Activated naive CD8-positive, alpha-beta T cell (primary cell): ENCODE measurements around the gene SPRY2.
"Not testable (repeated sequence)": the region's sequence is repeated elsewhere in the genome, so short reads cannot be mapped to it uniquely, and the experiment has no call there.

ENCODE experiments used
- H3K27ac Mint-ChIP-seq: one replicate; pipeline ENCODE4 v1.8.0; 2021; ENCODE audit warnings: mixed read lengths
- H3K27me3 Mint-ChIP-seq: one replicate; pipeline ENCODE4 v1.8.0; 2021; ENCODE audit warnings: mixed read lengths
- H3K36me3 Mint-ChIP-seq: one replicate; pipeline ENCODE4 v1.8.0; 2021; ENCODE audit warnings: mixed read lengths
- H3K4me1 Mint-ChIP-seq: one replicate; pipeline ENCODE4 v1.8.0; 2021; ENCODE audit warnings: low read depth, mixed read lengths
- H3K4me3 Mint-ChIP-seq: one replicate; pipeline ENCODE4 v1.8.0; 2021; ENCODE audit warnings: mild to moderate bottlenecking, mixed read lengths
- H3K9me3 Mint-ChIP-seq: one replicate; pipeline ENCODE4 v1.8.0; 2021; ENCODE audit warnings: low read depth, mixed read lengths

The SPRY2 gene

DNA sequence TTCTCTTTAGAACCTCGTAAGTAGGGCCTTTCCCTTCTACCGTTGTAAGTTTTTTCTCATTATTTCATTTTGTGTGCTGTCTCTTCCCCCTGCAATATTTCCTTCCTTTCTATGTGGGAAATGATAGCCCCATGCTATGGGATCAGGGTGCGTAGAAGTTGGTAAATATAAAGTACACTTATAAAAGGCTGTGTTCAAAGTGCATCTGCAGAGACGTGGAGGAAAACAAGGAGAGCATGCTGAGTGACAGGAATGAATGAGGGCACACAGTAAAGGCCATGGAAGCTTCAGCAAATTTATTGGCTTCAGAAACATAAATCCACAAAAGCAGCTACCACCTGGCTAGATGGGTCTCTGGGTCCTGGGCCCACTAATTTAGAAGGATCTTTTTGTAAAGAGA lies 21.6 kb upstream of the SPRY2 start:
- Mint-ChIP-seq H3K27ac (no peak overlapping the region), H3K9me3 (no peaks in the 10 kb centered on the region), H3K27me3 (no peaks in the 10 kb centered on the region), H3K4me3 (no peak overlapping the region), H3K36me3 (no peaks in the 10 kb centered on the region), H3K4me1 (no peaks in the 10 kb centered on the region)

DNA sequence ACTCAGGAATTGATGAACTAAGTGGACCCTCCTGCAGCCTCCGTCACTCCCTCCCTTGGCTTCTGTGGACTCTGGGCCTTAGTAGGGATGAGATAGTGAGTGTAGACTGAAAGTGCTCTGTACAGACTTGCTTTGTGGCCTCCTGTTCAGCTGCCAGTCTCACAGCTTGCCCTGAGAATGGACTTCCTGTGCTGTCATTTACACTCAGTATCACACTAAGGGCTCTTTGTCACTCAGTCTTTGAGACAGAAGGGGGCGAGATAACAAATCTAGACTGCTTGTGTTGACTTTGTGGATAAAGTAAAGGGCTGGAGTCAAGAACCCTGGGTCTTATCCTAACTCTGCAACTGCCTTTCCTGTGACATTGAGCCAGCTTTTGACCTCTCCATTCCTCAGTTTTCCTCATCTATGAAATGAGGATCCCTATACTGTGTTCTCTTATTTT lies 21.0 kb upstream of the SPRY2 start:
- H3K27ac Mint-ChIP-seq: no peak overlapping the region
- no peak overlapping the region for H3K4me3 Mint-ChIP-seq

DNA sequence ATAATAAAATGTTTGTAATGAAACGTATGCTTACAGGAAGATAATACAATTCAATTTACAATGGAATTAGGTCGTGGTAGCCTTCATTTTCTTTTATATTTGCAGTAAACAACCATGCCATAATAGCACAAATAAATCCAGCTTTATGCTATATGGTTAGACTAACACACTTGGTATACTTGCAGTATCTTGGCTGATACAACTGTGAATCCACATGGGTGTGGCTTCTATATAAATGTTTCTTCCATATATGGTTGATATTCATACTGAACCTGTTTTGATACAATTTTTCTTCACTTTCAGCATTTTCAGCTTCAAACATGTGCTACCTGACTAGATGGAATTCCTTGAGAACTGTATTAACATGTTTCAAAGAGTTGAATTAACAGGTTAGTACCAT lies 20.4 kb upstream of the SPRY2 start:
- Mint-ChIP-seq H3K27ac (no peak overlapping the region), H3K9me3 (no peaks in the 10 kb centered on the region), H3K4me1 (no peaks in the 10 kb centered on the region), H3K4me3 (no peak overlapping the region), H3K27me3 (peaks cover 1% of the 10 kb centered on the region), H3K36me3 (no peaks in the 10 kb centered on the region)

More for the DNA sequence above, 21.0 kb upstream of the SPRY2 start:
- no peaks in the 10 kb centered on the region for H3K9me3 Mint-ChIP-seq
- H3K36me3 Mint-ChIP-seq: no peaks in the 10 kb centered on the region
- H3K27me3 Mint-ChIP-seq: no peaks in the 10 kb centered on the region
- H3K4me1 Mint-ChIP-seq: no peaks in the 10 kb centered on the region

DNA sequence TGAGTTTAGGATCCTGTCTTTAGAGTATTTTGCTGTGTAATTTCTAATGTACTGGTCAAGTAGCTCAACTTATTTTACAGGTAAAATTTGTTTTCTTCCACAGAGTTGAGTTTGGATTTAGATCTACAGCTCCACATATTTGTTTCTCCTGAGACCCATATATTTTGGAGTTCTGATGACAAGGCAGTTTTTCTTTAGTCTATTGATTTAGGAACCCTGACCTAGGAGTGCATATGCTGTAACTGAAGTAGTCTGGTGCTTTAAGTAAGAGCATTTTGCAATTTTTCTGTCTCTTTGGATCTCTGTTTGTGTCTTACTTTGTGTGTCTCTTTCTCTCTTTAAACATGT lies 19.5 kb upstream of the SPRY2 start:
- no peaks in the 10 kb centered on the region for H3K9me3 Mint-ChIP-seq
- H3K27ac Mint-ChIP-seq: no peak overlapping the region
- H3K4me1 Mint-ChIP-seq: no peaks in the 10 kb centered on the region
- no peak overlapping the region for H3K4me3 Mint-ChIP-seq
- H3K36me3 Mint-ChIP-seq: no peaks in the 10 kb centered on the region
- peaks cover 2% of the 10 kb centered on the region for H3K27me3 Mint-ChIP-seq

DNA sequence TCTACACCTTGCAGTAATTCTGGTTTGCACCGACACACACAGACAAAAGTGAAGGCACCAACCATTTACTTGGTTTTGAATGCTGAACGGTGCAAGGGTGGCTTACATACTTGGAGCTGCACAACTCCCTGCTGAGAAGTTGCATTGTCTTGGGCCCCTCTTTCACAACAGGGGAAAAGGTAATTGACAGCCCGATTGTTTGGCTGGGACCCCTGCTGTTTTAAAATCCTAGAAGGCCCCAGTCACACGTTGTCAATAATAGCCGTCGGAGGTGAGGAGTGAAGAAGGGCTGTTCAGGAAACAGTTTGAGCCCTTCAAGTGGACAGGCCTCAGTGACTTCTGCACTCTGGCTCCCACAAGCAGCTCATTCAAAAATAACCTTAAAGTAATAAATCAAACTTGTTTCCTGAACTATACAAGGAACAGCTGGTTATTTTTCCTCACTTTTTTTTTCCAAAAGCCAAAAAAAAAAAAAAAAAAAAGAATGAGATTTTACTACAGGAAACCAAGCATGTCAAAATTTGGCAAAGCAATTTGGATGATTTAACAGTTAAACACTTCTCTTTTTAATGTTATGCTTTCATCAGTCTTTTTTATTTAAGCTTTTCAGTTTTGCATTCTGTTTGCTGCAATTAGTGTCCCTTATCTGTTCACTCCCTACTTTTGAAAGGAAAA lies 19.0 kb upstream of the SPRY2 start:
- no peaks in the 10 kb centered on the region for H3K9me3 Mint-ChIP-seq
- H3K27me3 Mint-ChIP-seq: peaks cover 2% of the 10 kb centered on the region
- no peak overlapping the region for H3K27ac Mint-ChIP-seq
- H3K4me1 Mint-ChIP-seq: no peaks in the 10 kb centered on the region
- H3K4me3 Mint-ChIP-seq: no peak overlapping the region
- H3K36me3 Mint-ChIP-seq: no peaks in the 10 kb centered on the region

DNA sequence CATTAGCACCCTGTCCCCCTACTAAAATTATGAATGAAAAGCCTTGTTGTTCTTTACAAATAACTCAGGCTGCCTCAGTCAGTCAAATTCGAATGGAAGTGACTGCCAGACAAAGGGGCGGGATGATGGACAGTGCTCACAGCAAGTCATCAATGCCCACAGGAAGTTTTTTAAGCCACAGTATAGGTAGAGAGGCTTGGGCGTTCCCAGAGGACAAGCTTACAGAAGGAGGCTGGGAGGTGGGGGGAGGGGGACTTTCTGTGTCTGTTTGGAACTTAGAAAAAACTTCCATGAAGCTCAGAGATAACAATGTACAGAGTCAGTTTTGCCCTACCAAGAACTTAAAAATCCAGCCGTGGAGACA lies 18.5 kb upstream of the SPRY2 start:
- H3K27me3 Mint-ChIP-seq: peaks cover 3% of the 10 kb centered on the region
- H3K36me3 Mint-ChIP-seq: no peaks in the 10 kb centered on the region
- H3K27ac Mint-ChIP-seq: no peak overlapping the region
- no peaks in the 10 kb centered on the region for H3K9me3 Mint-ChIP-seq
- no peak overlapping the region for H3K4me3 Mint-ChIP-seq
- no peaks in the 10 kb centered on the region for H3K4me1 Mint-ChIP-seq

DNA sequence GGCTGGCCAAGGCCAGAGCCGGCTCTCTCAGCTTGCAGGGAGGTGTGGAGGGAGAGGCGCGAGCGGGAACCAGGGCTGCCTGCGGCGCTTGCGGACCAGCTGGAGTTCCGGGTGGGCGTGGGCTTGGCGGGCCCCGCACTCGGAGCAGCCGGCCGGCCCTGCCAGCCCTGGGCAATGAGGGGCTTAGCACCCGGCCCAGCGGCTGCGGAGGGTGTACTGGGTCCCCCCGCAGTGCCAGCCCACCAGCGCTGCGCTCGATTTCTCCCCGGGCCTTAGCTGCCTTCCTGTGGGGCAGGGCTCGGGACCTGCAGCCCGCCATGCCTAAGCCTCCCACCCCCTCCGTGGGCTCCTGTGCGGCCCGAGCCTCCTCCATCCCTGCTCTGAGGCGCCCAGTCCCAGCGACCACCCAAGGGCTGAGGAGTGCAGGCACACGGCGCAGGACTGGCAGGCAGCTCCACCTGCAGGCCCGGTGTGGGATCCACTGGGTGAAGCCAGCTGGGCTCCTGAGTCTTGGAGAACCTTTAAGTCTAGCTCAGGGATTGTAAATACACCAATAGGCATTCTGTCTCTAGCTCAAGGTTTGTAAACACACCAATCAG lies 14.7 kb upstream of the SPRY2 start:
- not testable (repeated sequence) for H3K4me3 Mint-ChIP-seq, H3K4me1 Mint-ChIP-seq, H3K36me3 Mint-ChIP-seq, H3K27me3 Mint-ChIP-seq, H3K27ac Mint-ChIP-seq, H3K9me3 Mint-ChIP-seq

DNA sequence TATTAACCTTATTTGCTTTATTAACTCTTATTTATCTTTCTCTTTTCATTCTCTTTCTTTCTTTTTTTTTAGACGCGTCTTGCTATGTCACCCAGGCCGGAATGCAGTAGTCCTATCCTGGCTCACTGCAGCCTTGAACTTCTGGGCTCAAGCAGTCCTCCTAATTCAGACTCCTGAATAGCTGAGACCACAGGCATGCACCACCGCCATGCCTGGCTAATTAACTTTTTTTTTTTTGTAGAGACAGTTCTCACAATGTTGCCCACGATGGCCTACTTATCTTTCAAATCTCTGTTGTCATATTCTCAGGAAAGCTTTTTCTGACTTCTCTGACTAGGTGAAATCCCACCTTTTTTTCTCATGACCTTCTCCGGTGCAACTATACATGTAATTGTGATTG lies 7.8 kb upstream of the SPRY2 start:
- Mint-ChIP-seq H3K27me3 (peaks cover 21% of the 10 kb centered on the region), H3K27ac (no peak overlapping the region), H3K36me3 (no peaks in the 10 kb centered on the region), H3K4me1 (no peaks in the 10 kb centered on the region), H3K9me3 (no peaks in the 10 kb centered on the region), H3K4me3 (no peak overlapping the region)

DNA sequence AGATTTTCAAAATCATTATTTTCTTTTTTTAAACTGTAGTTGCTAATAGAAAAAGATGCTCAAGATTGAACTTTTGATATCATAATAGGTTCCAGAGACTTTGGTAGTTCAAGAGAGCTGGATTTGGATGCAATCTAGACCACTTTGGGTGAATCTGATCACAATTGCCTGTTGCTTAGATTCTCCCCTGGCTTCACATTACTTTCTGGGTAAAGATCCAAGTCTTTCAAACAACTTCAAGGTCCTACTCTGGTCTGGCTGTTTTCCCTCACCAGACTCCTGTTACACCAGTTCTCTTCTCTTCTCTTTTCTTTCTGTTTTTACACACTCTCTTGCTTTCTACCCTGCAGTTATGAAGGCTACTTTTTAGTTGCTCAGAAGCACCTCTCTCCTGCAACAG lies 7.4 kb upstream of the SPRY2 start:
- no peaks in the 10 kb centered on the region for H3K36me3 Mint-ChIP-seq
- H3K9me3 Mint-ChIP-seq: no peaks in the 10 kb centered on the region
- peaks cover 22% of the 10 kb centered on the region for H3K27me3 Mint-ChIP-seq
- no peak overlapping the region for H3K4me3 Mint-ChIP-seq
- no peak overlapping the region for H3K27ac Mint-ChIP-seq
- H3K4me1 Mint-ChIP-seq: peaks cover 4% of the 10 kb centered on the region

DNA sequence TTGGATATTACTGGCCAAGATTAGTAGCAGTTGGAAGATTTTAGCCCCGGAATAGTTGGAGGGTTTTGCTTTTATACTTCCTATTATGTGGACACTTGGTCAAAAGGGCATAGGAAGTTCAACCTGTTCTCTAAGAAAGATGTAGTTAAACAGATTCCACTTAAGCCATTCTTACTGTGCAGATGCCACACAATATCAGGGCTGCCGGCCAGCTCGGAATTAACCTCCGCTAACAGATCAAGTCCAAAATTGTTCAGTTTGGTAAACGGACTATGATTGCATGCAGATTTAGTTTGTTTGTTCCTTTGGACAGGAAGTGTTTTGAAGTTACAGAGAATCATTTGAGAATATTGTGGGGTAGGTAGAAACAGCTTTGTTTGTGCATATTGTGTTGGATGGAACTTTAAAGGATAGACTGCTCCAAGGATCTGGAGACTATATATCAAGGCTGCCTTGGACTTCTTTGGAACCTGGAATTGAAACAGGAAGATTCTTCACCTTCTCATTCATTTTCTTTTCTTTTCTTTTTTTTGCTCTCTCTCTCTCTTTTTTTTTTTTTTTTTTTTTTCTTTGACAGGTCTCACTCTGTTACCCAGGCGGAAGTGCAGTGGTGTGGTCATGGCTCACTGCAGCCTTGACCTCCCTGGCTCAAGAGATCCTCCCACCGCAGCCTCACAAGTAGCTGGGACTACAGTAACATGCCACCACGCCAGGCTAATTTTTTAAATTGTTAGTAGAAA lies 5.0 kb upstream of the SPRY2 start:
- no peaks in the 10 kb centered on the region for H3K9me3 Mint-ChIP-seq
- no peaks in the 10 kb centered on the region for H3K36me3 Mint-ChIP-seq
- no peak overlapping the region for H3K4me3 Mint-ChIP-seq
- peaks cover 22% of the 10 kb centered on the region for H3K27me3 Mint-ChIP-seq
- H3K4me1 Mint-ChIP-seq: peaks cover 18% of the 10 kb centered on the region
- H3K27ac Mint-ChIP-seq: no peak overlapping the region

DNA sequence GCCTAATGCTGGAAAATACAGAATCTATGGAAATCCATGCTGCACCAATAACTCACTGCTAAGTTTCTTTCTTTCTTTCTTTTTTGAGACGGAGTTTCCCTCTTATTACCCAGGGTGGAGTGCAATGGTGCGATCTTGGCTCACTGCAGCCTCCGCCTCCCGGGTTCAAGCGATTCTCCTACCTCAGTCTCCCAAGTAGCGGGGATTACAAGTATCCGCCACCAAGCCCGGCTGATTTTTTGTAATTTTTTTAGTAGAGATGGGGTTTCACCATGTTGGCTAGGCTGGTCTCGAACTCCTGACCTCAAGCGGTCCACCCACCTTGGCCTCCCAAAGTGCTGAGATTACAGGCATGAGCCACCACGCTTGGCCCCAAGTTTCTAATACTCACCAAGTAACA lies 3.1 kb upstream of the SPRY2 start:
- Mint-ChIP-seq H3K4me1 (peaks cover 22% of the 10 kb centered on the region), H3K27me3 (peaks cover 25% of the 10 kb centered on the region)
- H3K36me3 Mint-ChIP-seq, H3K9me3 Mint-ChIP-seq, H3K27ac Mint-ChIP-seq, H3K4me3 Mint-ChIP-seq: not testable (repeated sequence)

DNA sequence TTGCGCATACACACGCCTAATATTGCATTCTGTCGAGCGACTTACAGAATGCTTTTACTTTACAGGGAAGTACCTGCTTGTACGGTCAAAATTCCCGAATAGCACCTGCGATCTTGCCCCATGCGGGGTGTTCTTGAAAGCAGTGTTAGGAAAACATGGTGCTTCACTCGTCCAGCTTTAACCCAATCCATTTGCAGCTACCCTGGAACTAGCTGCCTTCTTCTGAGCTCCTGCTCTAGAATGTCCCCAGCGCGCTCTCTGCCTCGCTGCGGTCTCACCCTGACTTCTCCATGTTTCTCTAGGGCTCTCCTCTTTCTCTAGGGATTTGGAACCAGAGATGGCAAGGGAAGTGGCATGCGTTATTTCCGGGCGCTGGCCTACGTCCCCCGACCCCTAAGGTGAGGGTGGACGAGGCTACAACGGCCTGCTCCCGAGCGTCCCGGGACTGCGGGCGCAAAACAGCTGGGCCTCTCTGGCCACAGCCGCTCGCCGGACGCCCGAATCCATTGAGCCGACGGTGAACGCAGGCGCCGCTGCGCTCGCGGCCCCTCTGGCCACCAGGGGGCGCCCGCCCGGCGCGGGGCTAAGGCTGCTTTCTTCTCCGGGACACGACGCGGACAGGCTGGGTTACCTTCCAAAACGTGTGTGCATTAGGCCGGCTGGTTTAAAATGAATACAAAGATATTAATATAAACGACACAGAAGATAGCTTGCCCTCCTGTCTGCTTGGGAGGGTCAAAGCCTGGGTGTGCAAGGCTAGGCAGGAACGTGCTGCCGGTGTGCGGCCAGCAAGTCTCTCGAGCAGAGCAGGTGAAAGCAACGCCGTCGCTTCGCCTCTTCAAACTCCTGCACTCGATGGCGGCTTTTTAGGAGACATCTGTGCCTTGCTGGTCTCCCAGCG lies 1.8 kb upstream of the SPRY2 start:
- Mint-ChIP-seq H3K9me3 (no peaks in the 10 kb centered on the region), H3K27me3 (peaks cover 25% of the 10 kb centered on the region), H3K27ac (no peak overlapping the region), H3K36me3 (no peaks in the 10 kb centered on the region), H3K4me1 (peaks cover 22% of the 10 kb centered on the region), H3K4me3 (peak overlapping the region; percentile 72)

DNA sequence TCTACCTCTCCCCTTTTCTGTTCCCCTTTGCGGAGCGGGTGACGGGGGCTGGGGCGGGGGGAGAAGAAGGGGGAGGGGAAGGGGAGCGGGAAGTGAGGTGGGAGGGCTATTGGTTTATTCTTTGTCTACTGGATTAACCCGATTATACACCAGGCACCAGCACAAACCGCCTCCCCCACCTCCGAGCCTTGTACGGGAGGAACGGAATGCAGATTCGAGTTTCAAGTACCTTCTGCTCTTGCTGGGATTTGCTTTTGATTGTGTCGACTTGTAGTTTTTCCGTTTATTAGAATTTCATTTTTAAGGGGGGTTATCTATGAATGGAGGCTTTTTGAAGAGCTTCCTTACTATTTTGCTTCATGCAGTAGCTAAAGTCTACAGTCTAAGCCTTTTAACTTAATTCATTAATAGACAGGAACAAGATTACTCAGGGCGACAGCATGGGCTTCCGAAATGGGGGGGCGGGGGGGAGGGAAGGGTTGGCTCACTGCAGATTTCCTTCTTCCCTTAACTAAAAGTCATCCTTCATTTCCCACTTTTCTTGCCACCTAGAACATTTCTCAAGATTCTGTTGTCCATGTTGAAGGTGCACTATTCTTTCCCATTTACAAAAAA lies 937 bp upstream of the SPRY2 start:
- Mint-ChIP-seq H3K36me3 (no peaks in the 10 kb centered on the region), H3K9me3 (no peaks in the 10 kb centered on the region), H3K4me3 (peak overlapping the region; percentile 85), H3K4me1 (peaks cover 22% of the 10 kb centered on the region), H3K27me3 (peaks cover 31% of the 10 kb centered on the region), H3K27ac (no peak overlapping the region)

DNA sequence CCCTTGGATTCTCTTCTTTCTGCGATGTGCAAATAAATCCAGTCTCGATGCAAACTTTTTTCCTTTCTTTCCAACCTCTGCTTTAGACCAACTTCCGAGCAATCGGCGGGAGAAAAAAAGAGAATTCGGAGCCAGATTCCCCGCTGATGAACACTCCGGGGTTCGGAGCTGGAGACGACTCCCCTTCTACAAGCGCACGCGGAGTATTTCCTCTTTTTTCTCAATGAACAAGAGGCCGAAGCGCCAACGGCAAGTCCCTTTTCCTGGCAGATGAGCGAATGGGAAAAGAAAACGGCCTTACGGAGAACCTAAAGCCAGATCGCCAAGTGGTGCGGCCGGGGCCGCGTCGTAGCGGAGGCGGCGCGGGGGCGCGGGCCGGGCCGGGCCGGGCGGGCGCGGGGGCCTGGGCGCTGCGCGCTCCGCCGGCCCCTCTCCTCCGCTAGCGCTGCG lies 250 bp downstream of the SPRY2 start:
- Mint-ChIP-seq H3K4me3 (no peak overlapping the region), H3K4me1 (peaks cover 22% of the 10 kb centered on the region), H3K27ac (no peak overlapping the region), H3K9me3 (no peaks in the 10 kb centered on the region), H3K36me3 (no peaks in the 10 kb centered on the region), H3K27me3 (peaks cover 32% of the 10 kb centered on the region)
